ENCODE data around the gene STK39. TPM values are rescaled to one million over a fixed set of nuclear protein-coding genes. Genes with fewer than 3 reads are reported as not detected.

The STK39 gene
- polyA plus RNA-seq, 1 donor from 2014 or later, result 9.5 TPM

DNA sequence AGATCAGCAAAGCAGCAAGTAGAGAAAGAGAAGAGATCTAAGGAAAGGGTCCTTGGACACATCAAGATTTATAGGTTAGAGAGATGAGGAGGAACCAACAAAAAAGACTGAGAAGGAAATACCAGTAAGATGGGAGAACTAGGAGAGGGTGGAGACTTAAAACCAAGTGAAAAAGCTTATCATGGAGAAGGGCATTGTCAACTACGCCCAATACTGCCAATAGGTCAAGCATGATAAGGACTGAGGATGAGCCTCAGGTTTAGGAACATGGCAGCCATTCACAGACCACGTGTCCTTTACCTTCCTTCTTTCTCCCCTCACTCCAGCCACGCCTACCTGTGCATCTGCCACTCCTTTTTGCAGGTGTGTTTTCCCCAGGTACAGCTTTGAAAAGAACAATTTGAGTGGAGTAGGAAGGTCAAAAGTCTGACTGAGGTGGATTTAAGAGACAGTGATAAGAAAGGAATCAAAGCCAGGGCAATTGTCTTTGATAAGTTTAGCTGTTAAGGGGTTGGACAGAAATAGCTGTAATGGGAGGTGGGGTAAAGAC lies 238.7 kb downstream of the STK39 start:
- Histone ChIP-seq H3K9me2 (ENCODE audit: insufficient read depth, low read length) (no peaks in the 10 kb centered on the region), H3K4me3 (ENCODE audit: low read length) (no peak overlapping the region), H3K9me3 (ENCODE audit: low read length) (no peaks in the 10 kb centered on the region), H3K27ac (ENCODE audit: low read length) (no peak overlapping the region), H3K79me2 (replicated peaks; ENCODE audit: insufficient read depth, low read length) (no peaks in the 10 kb centered on the region), H3K36me3 (ENCODE audit: insufficient read depth, low read length) (no peaks in the 10 kb centered on the region), H4K20me1 (ENCODE audit: insufficient read depth) (no peaks in the 10 kb centered on the region), H3F3A (ENCODE audit: insufficient read depth, low read length, poor library complexity, severe bottlenecking) (no peaks in the 10 kb centered on the region), H3K9ac (ENCODE audit: low read length) (no peak overlapping the region), H2AFZ (ENCODE audit: low read depth, low read length) (no peak overlapping the region), H3K4me2 (ENCODE audit: low read length) (no peak overlapping the region), H3K27me3 (ENCODE audit: insufficient read depth, low read depth, low read length) (no peaks in the 10 kb centered on the region)
- TF ChIP-seq POLR2AphosphoS5 (IDR thresholded peaks at IDR 0.05) (no peak), MXI1 (conservative IDR thresholded peaks at IDR 0.05; ENCODE audit: poor library complexity, severe bottlenecking) (no peak), RAD21 (conservative IDR thresholded peaks at IDR 0.05) (no peak), EP300 (conservative IDR thresholded peaks at IDR 0.05; ENCODE audit: poor library complexity, severe bottlenecking) (no peak), TAF1 (IDR thresholded peaks at IDR 0.05; ENCODE audit: low read depth) (no peak), EZH2 (IDR thresholded peaks at IDR 0.05; ENCODE audit: borderline replicate concordance, insufficient read depth, low read length, poor library complexity, severe bottlenecking) (no peak), SMC3 (conservative IDR thresholded peaks at IDR 0.05; ENCODE audit: poor library complexity) (no peak)
- TF ChIP-seq, protein P1, sequence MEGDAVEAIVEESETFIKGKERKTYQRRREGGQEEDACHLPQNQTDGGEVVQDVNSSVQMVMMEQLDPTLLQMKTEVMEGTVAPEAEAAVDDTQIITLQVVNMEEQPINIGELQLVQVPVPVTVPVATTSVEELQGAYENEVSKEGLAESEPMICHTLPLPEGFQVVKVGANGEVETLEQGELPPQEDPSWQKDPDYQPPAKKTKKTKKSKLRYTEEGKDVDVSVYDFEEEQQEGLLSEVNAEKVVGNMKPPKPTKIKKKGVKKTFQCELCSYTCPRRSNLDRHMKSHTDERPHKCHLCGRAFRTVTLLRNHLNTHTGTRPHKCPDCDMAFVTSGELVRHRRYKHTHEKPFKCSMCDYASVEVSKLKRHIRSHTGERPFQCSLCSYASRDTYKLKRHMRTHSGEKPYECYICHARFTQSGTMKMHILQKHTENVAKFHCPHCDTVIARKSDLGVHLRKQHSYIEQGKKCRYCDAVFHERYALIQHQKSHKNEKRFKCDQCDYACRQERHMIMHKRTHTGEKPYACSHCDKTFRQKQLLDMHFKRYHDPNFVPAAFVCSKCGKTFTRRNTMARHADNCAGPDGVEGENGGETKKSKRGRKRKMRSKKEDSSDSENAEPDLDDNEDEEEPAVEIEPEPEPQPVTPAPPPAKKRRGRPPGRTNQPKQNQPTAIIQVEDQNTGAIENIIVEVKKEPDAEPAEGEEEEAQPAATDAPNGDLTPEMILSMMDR (IDR thresholded peaks at IDR 0.05; ENCODE audit: poor library complexity, severe bottlenecking), result no peak
- TF ChIP-seq, protein P2, sequence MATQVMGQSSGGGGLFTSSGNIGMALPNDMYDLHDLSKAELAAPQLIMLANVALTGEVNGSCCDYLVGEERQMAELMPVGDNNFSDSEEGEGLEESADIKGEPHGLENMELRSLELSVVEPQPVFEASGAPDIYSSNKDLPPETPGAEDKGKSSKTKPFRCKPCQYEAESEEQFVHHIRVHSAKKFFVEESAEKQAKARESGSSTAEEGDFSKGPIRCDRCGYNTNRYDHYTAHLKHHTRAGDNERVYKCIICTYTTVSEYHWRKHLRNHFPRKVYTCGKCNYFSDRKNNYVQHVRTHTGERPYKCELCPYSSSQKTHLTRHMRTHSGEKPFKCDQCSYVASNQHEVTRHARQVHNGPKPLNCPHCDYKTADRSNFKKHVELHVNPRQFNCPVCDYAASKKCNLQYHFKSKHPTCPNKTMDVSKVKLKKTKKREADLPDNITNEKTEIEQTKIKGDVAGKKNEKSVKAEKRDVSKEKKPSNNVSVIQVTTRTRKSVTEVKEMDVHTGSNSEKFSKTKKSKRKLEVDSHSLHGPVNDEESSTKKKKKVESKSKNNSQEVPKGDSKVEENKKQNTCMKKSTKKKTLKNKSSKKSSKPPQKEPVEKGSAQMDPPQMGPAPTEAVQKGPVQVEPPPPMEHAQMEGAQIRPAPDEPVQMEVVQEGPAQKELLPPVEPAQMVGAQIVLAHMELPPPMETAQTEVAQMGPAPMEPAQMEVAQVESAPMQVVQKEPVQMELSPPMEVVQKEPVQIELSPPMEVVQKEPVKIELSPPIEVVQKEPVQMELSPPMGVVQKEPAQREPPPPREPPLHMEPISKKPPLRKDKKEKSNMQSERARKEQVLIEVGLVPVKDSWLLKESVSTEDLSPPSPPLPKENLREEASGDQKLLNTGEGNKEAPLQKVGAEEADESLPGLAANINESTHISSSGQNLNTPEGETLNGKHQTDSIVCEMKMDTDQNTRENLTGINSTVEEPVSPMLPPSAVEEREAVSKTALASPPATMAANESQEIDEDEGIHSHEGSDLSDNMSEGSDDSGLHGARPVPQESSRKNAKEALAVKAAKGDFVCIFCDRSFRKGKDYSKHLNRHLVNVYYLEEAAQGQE (IDR thresholded peaks at IDR 0.05; ENCODE audit: borderline replicate concordance), result no peak

DNA sequence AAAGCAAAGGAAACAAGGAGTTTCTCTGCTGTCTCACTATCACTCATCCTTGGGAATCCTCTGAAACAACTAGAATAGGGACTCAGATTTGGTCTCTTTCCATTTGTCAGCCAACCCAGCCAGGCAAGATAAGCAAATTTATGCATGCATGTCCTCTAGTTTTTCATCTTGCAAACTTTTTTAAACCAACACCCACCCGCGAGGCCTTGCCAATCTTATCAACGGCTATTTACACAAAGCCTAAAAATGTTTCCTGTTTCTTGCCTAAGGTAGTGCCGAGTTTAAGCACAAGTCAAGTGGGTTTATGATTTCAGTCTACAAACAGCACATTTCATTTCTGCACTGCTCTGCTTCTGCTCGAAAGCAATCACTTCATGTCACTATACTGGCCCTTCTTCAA lies 240.9 kb downstream of the STK39 start:
- Histone ChIP-seq H3K27me3 (ENCODE audit: insufficient read depth, low read depth, low read length) (no peaks in the 10 kb centered on the region), H3K4me2 (ENCODE audit: low read length) (no peak overlapping the region), H2AFZ (ENCODE audit: low read depth, low read length) (no peak overlapping the region), H3K9me2 (ENCODE audit: insufficient read depth, low read length) (no peaks in the 10 kb centered on the region), H3K27ac (ENCODE audit: low read length) (no peak overlapping the region), H3K9me3 (ENCODE audit: low read length) (no peaks in the 10 kb centered on the region), H3K79me2 (replicated peaks; ENCODE audit: insufficient read depth, low read length) (no peaks in the 10 kb centered on the region), H4K20me1 (ENCODE audit: insufficient read depth) (no peaks in the 10 kb centered on the region), H3K36me3 (ENCODE audit: insufficient read depth, low read length) (no peaks in the 10 kb centered on the region), H3K9ac (ENCODE audit: low read length) (no peak overlapping the region), H3K4me3 (ENCODE audit: low read length) (no peak overlapping the region), H3F3A (ENCODE audit: insufficient read depth, low read length, poor library complexity, severe bottlenecking) (no peaks in the 10 kb centered on the region)
- TF ChIP-seq TAF1 (IDR thresholded peaks at IDR 0.05; ENCODE audit: low read depth), result no peak
- TF ChIP-seq RAD21 (conservative IDR thresholded peaks at IDR 0.05), result no peak
- TF ChIP-seq, protein P2 (IDR thresholded peaks at IDR 0.05; ENCODE audit: borderline replicate concordance), result no peak
- TF ChIP-seq POLR2AphosphoS5 (IDR thresholded peaks at IDR 0.05), result no peak
- TF ChIP-seq EP300 (conservative IDR thresholded peaks at IDR 0.05; ENCODE audit: poor library complexity, severe bottlenecking), result no peak
- TF ChIP-seq SMC3 (conservative IDR thresholded peaks at IDR 0.05; ENCODE audit: poor library complexity), result no peak
- TF ChIP-seq, protein P1 (IDR thresholded peaks at IDR 0.05; ENCODE audit: poor library complexity, severe bottlenecking), result no peak
- TF ChIP-seq MXI1 (conservative IDR thresholded peaks at IDR 0.05; ENCODE audit: poor library complexity, severe bottlenecking), result no peak
- TF ChIP-seq EZH2 (IDR thresholded peaks at IDR 0.05; ENCODE audit: borderline replicate concordance, insufficient read depth, low read length, poor library complexity, severe bottlenecking), result no peak
